ENCODE data around the gene CHIC2. TPM values are rescaled to one million over a fixed set of nuclear protein-coding genes. Genes with fewer than 3 reads are reported as not detected.

The CHIC2 gene
- total and polyA plus RNA-seq, 3 donors from 2014 or later = 83.4 to 129 (median 113) TPM

DNA sequence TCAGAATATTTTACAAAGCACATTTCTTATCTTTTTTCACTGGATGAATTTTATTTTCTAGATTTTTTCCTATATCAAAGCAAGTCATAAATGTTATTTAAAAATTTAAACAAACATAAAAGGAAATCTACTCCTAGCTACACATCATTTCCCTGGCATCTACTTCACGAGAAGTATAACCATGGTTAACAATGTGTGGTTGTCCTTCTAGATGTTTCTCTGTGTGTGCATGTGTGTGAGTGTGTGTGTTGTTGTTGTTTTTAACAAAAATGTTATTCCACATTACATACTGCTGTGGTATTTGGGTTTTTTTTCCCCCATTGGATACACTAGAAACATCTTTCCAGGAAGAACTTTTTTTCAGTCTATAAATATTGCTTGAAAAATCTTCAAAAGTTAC is 103.1 kb downstream of the CHIC2 start:
- TF ChIP-seq, protein P1, sequence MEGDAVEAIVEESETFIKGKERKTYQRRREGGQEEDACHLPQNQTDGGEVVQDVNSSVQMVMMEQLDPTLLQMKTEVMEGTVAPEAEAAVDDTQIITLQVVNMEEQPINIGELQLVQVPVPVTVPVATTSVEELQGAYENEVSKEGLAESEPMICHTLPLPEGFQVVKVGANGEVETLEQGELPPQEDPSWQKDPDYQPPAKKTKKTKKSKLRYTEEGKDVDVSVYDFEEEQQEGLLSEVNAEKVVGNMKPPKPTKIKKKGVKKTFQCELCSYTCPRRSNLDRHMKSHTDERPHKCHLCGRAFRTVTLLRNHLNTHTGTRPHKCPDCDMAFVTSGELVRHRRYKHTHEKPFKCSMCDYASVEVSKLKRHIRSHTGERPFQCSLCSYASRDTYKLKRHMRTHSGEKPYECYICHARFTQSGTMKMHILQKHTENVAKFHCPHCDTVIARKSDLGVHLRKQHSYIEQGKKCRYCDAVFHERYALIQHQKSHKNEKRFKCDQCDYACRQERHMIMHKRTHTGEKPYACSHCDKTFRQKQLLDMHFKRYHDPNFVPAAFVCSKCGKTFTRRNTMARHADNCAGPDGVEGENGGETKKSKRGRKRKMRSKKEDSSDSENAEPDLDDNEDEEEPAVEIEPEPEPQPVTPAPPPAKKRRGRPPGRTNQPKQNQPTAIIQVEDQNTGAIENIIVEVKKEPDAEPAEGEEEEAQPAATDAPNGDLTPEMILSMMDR (IDR thresholded peaks at IDR 0.05) = no peak
- TF ChIP-seq POLR2A (IDR thresholded peaks at IDR 0.05) = no peak
- peaks cover 13% of the 10 kb centered on the region for H3K4me1 ChIP-seq

DNA sequence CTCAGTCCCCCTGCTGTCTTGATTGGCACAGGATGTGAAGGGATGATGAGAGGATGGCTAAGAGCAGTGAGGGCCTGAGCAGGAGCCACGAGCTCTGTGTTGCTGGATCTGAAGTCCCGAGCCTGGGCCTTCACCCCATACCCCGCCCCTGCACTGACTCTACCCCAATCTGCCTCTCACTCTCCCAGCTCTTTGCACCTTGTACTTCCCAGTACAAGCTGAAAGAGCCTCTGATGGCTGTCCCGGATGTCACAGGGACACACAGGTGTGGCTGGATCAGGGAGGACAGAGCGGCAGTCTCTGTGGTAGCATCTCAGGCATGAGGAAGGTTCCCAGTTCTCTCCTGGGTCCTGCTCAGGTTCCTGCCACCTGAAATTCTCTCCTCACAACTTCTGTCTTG is 103.6 kb downstream of the CHIC2 start:
- no peaks in the 10 kb centered on the region for H3K36me3 ChIP-seq (ENCODE audit: low read depth, missing control alignments)
- H3K27me3 ChIP-seq = no peaks in the 10 kb centered on the region
- peaks cover 13% of the 10 kb centered on the region for H3K4me1 ChIP-seq
- H3K27ac ChIP-seq = no peak overlapping the region
- DNase-seq = no peak
- H3K4me3 ChIP-seq = no peak overlapping the region
- no peak for TF ChIP-seq POLR2A (IDR thresholded peaks at IDR 0.05)
- TF ChIP-seq, protein P1 (IDR thresholded peaks at IDR 0.05) = no peak
- 91 to 94% methylated on average over 5 of the region's 5 CpGs for WGBS, 2 donors
- intact Hi-C loops (cut with DNase I; ENCODE audit: low total_unique reads) = no loop called here
- no peaks in the 10 kb centered on the region for H3K9me3 ChIP-seq

More for the DNA sequence above, 103.1 kb downstream of the CHIC2 start:
- WGBS, 2 donors = 86 to 94% methylated on average over 1 of the region's 1 CpG
- intact Hi-C loops (cut with DNase I; ENCODE audit: low total_unique reads) = no loop called here
- Histone ChIP-seq H3K27ac (no peak overlapping the region), H3K4me3 (no peak overlapping the region), H3K36me3 (ENCODE audit: low read depth, missing control alignments) (no peaks in the 10 kb centered on the region), H3K9me3 (no peaks in the 10 kb centered on the region), H3K27me3 (no peaks in the 10 kb centered on the region)
- DNase-seq = no peak

Small RNA genes within 50 kb of the gene (small RNA-seq; reads per million reads assigned to genes)
- 0 reads per million in 2 donors for gene AC110792.1
- 0 reads per million in 2 donors for gene AC110792.3

Other genes starting within 250 kb of the CHIC2 start
- gene GSX2, start 35.6 kb upstream of the CHIC2 start, total RNA-seq = 1 to 10 TPM; 1.8 to 2.0 TPM
- gene GSX2, start 35.6 kb upstream of the CHIC2 start, polyA plus RNA-seq (ENCODE audit: insufficient read depth, low read depth, low replicate concordance) = 1.1 TPM
- gene PDGFRA, start 164.7 kb upstream of the CHIC2 start, total RNA-seq = 10 to 100 TPM; 46.5 to 86.1 TPM
- 26.2 TPM for gene PDGFRA, start 164.7 kb upstream of the CHIC2 start, polyA plus RNA-seq (ENCODE audit: insufficient read depth, low read depth, low replicate concordance)